ENCODE data around the gene NHERF1.
A peak's percentile ranks its signal among the peaks of the same experiment; 100 is the strongest.

NHERF1 gene

DNA sequence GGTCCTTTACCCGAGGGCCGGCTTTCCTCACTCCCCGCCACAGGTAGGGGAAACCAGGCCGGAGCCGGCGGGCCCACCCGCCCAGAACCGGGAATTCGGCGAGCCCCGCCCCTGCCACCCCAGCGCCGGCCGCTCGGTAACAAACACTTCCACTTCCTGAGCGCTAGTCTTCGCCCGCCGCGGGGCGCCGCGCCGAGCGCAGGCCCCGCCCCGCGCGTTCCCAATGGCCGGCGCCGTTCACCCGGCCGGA is 224 bp upstream of the NHERF1 start (continued):
- TF ChIP-seq, protein P1, sequence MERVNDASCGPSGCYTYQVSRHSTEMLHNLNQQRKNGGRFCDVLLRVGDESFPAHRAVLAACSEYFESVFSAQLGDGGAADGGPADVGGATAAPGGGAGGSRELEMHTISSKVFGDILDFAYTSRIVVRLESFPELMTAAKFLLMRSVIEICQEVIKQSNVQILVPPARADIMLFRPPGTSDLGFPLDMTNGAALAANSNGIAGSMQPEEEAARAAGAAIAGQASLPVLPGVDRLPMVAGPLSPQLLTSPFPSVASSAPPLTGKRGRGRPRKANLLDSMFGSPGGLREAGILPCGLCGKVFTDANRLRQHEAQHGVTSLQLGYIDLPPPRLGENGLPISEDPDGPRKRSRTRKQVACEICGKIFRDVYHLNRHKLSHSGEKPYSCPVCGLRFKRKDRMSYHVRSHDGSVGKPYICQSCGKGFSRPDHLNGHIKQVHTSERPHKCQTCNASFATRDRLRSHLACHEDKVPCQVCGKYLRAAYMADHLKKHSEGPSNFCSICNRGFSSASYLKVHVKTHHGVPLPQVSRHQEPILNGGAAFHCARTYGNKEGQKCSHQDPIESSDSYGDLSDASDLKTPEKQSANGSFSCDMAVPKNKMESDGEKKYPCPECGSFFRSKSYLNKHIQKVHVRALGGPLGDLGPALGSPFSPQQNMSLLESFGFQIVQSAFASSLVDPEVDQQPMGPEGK (tag by site-specific recombination; IDR thresholded peaks at IDR 0.05): peak; percentile 18; the same call in 1 of the 2 replicates
- TF ChIP-seq, protein P2, sequence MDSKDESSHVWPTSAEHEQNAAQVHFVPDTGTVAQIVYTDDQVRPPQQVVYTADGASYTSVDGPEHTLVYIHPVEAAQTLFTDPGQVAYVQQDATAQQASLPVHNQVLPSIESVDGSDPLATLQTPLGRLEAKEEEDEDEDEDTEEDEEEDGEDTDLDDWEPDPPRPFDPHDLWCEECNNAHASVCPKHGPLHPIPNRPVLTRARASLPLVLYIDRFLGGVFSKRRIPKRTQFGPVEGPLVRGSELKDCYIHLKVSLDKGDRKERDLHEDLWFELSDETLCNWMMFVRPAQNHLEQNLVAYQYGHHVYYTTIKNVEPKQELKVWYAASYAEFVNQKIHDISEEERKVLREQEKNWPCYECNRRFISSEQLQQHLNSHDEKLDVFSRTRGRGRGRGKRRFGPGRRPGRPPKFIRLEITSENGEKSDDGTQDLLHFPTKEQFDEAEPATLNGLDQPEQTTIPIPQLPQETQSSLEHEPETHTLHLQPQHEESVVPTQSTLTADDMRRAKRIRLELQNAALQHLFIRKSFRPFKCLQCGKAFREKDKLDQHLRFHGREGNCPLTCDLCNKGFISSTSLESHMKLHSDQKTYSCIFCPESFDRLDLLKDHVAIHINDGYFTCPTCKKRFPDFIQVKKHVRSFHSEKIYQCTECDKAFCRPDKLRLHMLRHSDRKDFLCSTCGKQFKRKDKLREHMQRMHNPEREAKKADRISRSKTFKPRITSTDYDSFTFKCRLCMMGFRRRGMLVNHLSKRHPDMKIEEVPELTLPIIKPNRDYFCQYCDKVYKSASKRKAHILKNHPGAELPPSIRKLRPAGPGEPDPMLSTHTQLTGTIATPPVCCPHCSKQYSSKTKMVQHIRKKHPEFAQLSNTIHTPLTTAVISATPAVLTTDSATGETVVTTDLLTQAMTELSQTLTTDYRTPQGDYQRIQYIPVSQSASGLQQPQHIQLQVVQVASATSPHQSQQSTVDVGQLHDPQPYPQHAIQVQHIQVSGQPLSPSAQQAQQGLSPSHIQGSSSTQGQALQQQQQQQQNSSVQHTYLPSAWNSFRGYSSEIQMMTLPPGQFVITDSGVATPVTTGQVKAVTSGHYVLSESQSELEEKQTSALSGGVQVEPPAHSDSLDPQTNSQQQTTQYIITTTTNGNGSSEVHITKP (tag by site-specific recombination; IDR thresholded peaks at IDR 0.05): 0 out of 2 replicates have a peak, but pooled peaks have one; percentile 26
- TF ChIP-seq ZNF692 (tag by site-specific recombination; IDR thresholded peaks at IDR 0.05): peak; percentile 66; the same call in 1 of the 2 replicates
- TF ChIP-seq, protein P3, sequence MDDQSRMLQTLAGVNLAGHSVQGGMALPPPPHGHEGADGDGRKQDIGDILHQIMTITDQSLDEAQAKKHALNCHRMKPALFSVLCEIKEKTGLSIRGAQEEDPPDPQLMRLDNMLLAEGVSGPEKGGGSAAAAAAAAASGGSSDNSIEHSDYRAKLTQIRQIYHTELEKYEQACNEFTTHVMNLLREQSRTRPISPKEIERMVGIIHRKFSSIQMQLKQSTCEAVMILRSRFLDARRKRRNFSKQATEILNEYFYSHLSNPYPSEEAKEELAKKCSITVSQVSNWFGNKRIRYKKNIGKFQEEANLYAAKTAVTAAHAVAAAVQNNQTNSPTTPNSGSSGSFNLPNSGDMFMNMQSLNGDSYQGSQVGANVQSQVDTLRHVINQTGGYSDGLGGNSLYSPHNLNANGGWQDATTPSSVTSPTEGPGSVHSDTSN (CRISPR knock-in tag; IDR thresholded peaks at IDR 0.05): 0 out of 2 replicates have a peak, but pooled peaks have one; percentile 60
- TF ChIP-seq ZNF155 (tag by site-specific recombination; IDR thresholded peaks at IDR 0.05): no peak
- no peak for TF ChIP-seq ZNF350 (tag by site-specific recombination; IDR thresholded peaks at IDR 0.05)
- no peak for TF ChIP-seq ZNF398 (tag by site-specific recombination; IDR thresholded peaks at IDR 0.05)

- ChIA-PET CTCF (interaction anchor here (0.6 to 3.0 kb wide), 13 partner anchors 9 to 1903 kb away, joined by 3 to 13 read pairs (median 4); no protein-coding TSS in a partner anchor), POLR2A (interaction anchor here (0.7 to 1.9 kb wide), 9 partner anchors 9 to 124 kb away, joined by 3 to 22 read pairs (median 7); partner anchors contain the start of genes FDXR and NAT9)
- peak overlapping the region; percentile 68; the same call in 1 of the 2 replicates for H3K27ac ChIP-seq (ENCODE audit: extremely low read depth, low read depth, low read length)
- H3K4me1 ChIP-seq (ENCODE audit: control insufficient read depth, insufficient read depth, low read length): peaks cover 7% of the 10 kb centered on the region
- H3K9me3 ChIP-seq (ENCODE audit: control insufficient read depth, insufficient read depth, low read depth, low read length): no peaks in the 10 kb centered on the region
- H3K36me3 ChIP-seq (ENCODE audit: control insufficient read depth in 2 of 2, insufficient read depth in 1 of 2, low read length in 2 of 2): no peaks in the 10 kb centered on the region
- peak overlapping the region; percentile 81 for H3K4me3 ChIP-seq (ENCODE audit: low read depth, low read length)
- TF ChIP-seq ZNF449 (tag by site-specific recombination; IDR thresholded peaks at IDR 0.05) (peak; percentile 25; the same call in 1 of the 2 replicates), ZNF623 (tag by site-specific recombination; IDR thresholded peaks at IDR 0.05) (no peak), ZNF341 (tag by site-specific recombination; IDR thresholded peaks at IDR 0.05; ENCODE audit: low read depth) (peak; percentile 50), SP3 (tag by site-specific recombination; IDR thresholded peaks at IDR 0.05) (peak; percentile 30; the same call in 1 of the 2 replicates), ZBTB8A (tag by site-specific recombination; IDR thresholded peaks at IDR 0.05) (peak; percentile 34; the same call in 1 of the 2 replicates), ZNF366 (tag by site-specific recombination; conservative IDR thresholded peaks at IDR 0.05) (0 out of 2 replicates have a peak, but pooled peaks have one; percentile 21), ZNF600 (tag by site-specific recombination; IDR thresholded peaks at IDR 0.05) (peak; percentile 75), SP2 (tag by site-specific recombination; IDR thresholded peaks at IDR 0.05) (peak; percentile 45), ZBTB20 (tag by site-specific recombination; IDR thresholded peaks at IDR 0.05) (peak; percentile 41), GLIS1 (tag by site-specific recombination; IDR thresholded peaks at IDR 0.05) (peak; percentile 11; the same call in 1 of the 2 replicates), ZEB2 (tag by site-specific recombination; IDR thresholded peaks at IDR 0.05) (no peak; the same call in 1 of the 2 replicates), ZNF404 (tag by site-specific recombination; IDR thresholded peaks at IDR 0.05) (no peak), ZSCAN30 (tag by site-specific recombination; IDR thresholded peaks at IDR 0.05) (0 out of 2 replicates have a peak, but pooled peaks have one; percentile 1)
- TF ChIP-seq, protein P3 (CRISPR knock-in tag; IDR thresholded peaks at IDR 0.05): 0 out of 2 replicates have a peak, but pooled peaks have one; percentile 3
Measured at GRCh38 chr17:74749279-74750038, 1.0 kb downstream of the NHERF1 start.
